HepG2 (cell line): ENCODE data around the gene TMEM198. TPM values are rescaled to one million over a fixed set of nuclear protein-coding genes. Genes with fewer than 3 reads are reported as not detected.

ENCODE experiments used
- ARNTL ChIP-seq: sonication (generic); formaldehyde crosslinking; IDR thresholded peaks from 2 replicates; pipeline ENCODE4 v1.4.0; 2020; ENCODE audit warnings: mild to moderate bottlenecking, missing genetic modification reagents
- ATF1 ChIP-seq: IDR thresholded peaks from 2 replicates; pipeline ENCODE4 v1.6.1; 2016; ENCODE audit warnings: mild to moderate bottlenecking, control low read depth
- CAMTA2 ChIP-seq: sonication (generic); formaldehyde crosslinking; IDR thresholded peaks from 2 replicates; pipeline ENCODE4 v1.4.0; 2020; ENCODE audit warnings: mild to moderate bottlenecking, missing genetic modification reagents, borderline replicate concordance
- ETS1 ChIP-seq: sonication (generic); formaldehyde crosslinking; IDR thresholded peaks from 2 replicates; pipeline ENCODE4 v1.4.0; 2020; ENCODE audit warnings: missing genetic modification reagents
- GMEB1 ChIP-seq: sonication (generic); formaldehyde crosslinking; IDR thresholded peaks from 2 replicates; pipeline ENCODE4 v1.5.1; 2020; ENCODE audit warnings: missing genetic modification reagents, mild to moderate bottlenecking, borderline replicate concordance
- HDAC6 ChIP-seq: fragments of 200-600 bp; sonication (generic); IDR thresholded peaks from 2 replicates; pipeline ENCODE4 v1.7.0; 2017; ENCODE audit warnings: mild to moderate bottlenecking, antibody characterized with exemption, low read length, low read depth
- MAFK ChIP-seq, 2 experiments: IDR thresholded peaks in 1 of 2; conservative IDR thresholded peaks in 1 of 2; 2 replicates each; pipeline ENCODE4 v1.6.1; 2011; ENCODE audit warnings: improper control_type of control experiment in 2 of 2, low read length in 2 of 2
- NCOA2 ChIP-seq: sonication (generic); formaldehyde crosslinking; IDR thresholded peaks from 2 replicates; pipeline ENCODE4 v1.8.0; 2022; ENCODE audit warnings: inconsistent platforms
- PAX8 ChIP-seq: sonication (generic); formaldehyde crosslinking; IDR thresholded peaks from 2 replicates; pipeline ENCODE4 v1.8.0; 2022; ENCODE audit warnings: mild to moderate bottlenecking, missing genetic modification reagents, borderline replicate concordance
- SNAI1 ChIP-seq: sonication (generic); formaldehyde crosslinking; IDR thresholded peaks from 2 replicates; pipeline ENCODE4 v1.5.0; 2020; ENCODE audit warnings: mild to moderate bottlenecking, missing genetic modification reagents, borderline replicate concordance
- TEAD2 ChIP-seq: sonication (generic); formaldehyde crosslinking; IDR thresholded peaks from 2 replicates; pipeline ENCODE4 v1.9.0; 2021; ENCODE audit warnings: missing genetic modification reagents
- ZBTB43 ChIP-seq: sonication (generic); formaldehyde crosslinking; conservative IDR thresholded peaks from 2 replicates; pipeline ENCODE4 v1.4.0; 2020; ENCODE audit warnings: missing genetic modification reagents
- ZC3H4 ChIP-seq: sonication (generic); formaldehyde crosslinking; IDR thresholded peaks from 2 replicates; pipeline ENCODE4 v1.4.0; 2020; ENCODE audit warnings: missing genetic modification reagents, borderline replicate concordance
- ZMYM2 ChIP-seq: sonication (generic); formaldehyde crosslinking; IDR thresholded peaks from 2 replicates; pipeline ENCODE4 v1.8.0; 2022; ENCODE audit warnings: mild to moderate bottlenecking, missing genetic modification reagents
- ZNF143 ChIP-seq: sonication (generic); formaldehyde crosslinking; IDR thresholded peaks from 2 replicates; pipeline ENCODE4 v1.4.0; 2020; ENCODE audit warnings: missing genetic modification reagents
- ZNF205 ChIP-seq: IDR thresholded peaks from 2 replicates; pipeline ENCODE4 v1.6.1; 2018; ENCODE audit warnings: missing biosample characterization, missing genetic modification reagents
- ZNF230 ChIP-seq: sonication (generic); formaldehyde crosslinking; IDR thresholded peaks from 2 replicates; pipeline ENCODE4 v1.4.0; 2020; ENCODE audit warnings: mild to moderate bottlenecking, missing genetic modification reagents
- ZNF256 ChIP-seq: sonication (generic); formaldehyde crosslinking; conservative IDR thresholded peaks from 2 replicates; pipeline ENCODE4 v1.4.0; 2020; ENCODE audit warnings: missing genetic modification reagents
- ZNF264 ChIP-seq: sonication (generic); formaldehyde crosslinking; IDR thresholded peaks from 2 replicates; pipeline ENCODE4 v1.4.0; 2020; ENCODE audit warnings: missing genetic modification reagents
- ZNF362 ChIP-seq: sonication (generic); formaldehyde crosslinking; IDR thresholded peaks from 2 replicates; pipeline ENCODE4 v1.4.0; 2020; ENCODE audit warnings: missing genetic modification reagents, mild to moderate bottlenecking, borderline replicate concordance
- ZNF644 ChIP-seq: IDR thresholded peaks from 2 replicates; pipeline ENCODE4 v1.6.1; 2016; ENCODE audit warnings: low read depth
- ZNF724P ChIP-seq: sonication (generic); formaldehyde crosslinking; IDR thresholded peaks from 2 replicates; pipeline ENCODE4 v1.8.0; 2022; ENCODE audit warnings: missing genetic modification reagents, borderline replicate concordance
- ZNF766 ChIP-seq: sonication (generic); formaldehyde crosslinking; IDR thresholded peaks from 2 replicates; pipeline ENCODE4 v1.5.0; 2020; ENCODE audit warnings: missing genetic modification reagents, borderline replicate concordance
- ZNF777 ChIP-seq: sonication (generic); formaldehyde crosslinking; IDR thresholded peaks from 2 replicates; pipeline ENCODE4 v1.4.0; 2020; ENCODE audit warnings: missing genetic modification reagents
- ZNF780A ChIP-seq: sonication (generic); formaldehyde crosslinking; IDR thresholded peaks from 2 replicates; pipeline ENCODE4 v1.8.0; 2022; ENCODE audit warnings: mild to moderate bottlenecking, missing genetic modification reagents, moderate library complexity
- ZSCAN9 ChIP-seq: IDR thresholded peaks from 2 replicates; pipeline ENCODE4 v1.6.1; 2016; ENCODE audit warnings: borderline replicate concordance
- polyA plus RNA-seq, 8 experiments: library from polyadenylated mRNA; depleted of rRNA in 3 of 8; stranded (reverse) in 7 of 8; unstranded in 1 of 8; fragments of >200 nt; fragmentation: Illumina TruSeq in 4 of 8; extraction: Trizol in 4 of 8; gene quantifications; 2 replicates each; pipeline versions ENCODE4 v1.2.1 to v1.2.3, GENCODE V29; 2011 to 2016; ENCODE audit warnings: low read depth in 4 of 8, missing spikeins in 1 of 8, mixed read lengths in 1 of 8; ENCODE audit not compliant: insufficient read depth in 1 of 8
- total RNA-seq, 5 experiments: library from RNA; depleted of rRNA; stranded (reverse); fragments of >200 nt; fragmentation: Illumina TruSeq; extraction: Trizol; gene quantifications; 2 replicates each; pipeline ENCODE4 v1.2.3, GENCODE V29; 2016; ENCODE audit warnings: low read depth in 1 of 5

The TMEM198 gene
- total and polyA plus RNA-seq, 2 of the 13 experiments (the other 11 are each of a cell fraction or from before 2014, with no cell fraction given): 17.3 to 23.5 TPM

DNA sequence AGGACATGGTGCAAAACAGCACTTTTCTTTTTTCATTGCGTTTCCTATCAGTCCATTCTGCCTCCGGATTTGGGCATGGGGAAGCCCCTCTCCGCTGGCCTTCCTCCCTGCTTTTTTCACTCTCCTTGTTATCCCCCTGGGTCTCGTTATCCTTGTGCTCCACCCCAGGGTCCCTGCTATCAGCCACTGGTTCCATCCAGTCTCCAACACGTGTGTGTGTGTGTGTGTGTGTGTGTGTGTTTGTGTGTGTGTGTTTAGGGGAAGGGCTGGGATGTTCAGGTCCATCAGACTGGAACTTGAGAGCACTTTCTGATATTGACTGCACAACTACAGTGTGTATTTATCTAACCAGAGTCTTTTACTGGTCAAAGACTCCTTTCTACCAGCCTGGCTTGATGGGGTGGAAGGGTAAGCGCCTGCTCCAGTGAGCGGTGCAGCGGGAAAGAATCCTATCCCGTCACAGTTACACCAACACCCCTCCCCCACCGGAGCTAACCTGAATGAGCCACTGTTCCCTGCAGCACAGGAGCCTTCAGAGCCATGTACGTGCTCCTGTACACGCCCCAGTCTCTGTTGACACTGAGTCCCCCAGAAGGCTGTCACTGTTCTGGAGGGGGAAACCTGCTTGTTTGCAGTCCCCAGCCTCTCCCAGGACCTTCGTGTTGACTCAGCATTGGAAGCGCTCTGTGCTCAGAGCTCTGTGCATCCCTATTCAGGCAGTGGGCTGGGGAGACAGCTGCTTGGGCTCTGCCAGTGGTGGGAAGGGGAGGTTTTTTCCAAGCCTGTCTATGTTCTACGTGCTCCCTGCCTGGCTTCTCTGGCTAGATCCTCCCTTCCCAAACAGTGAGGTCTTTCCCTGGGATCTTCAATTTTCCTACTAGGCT lies 32.9 kb downstream of the TMEM198 start (continued):
- no peak for TF ChIP-seq ETS1 (CRISPR knock-in tag)
- peak; percentile 91; the same call in 1 of the 2 replicates for TF ChIP-seq ZSCAN9 (CRISPR knock-in tag)
- TF ChIP-seq ZBTB43: peak; percentile 99
- TF ChIP-seq PAX8: no peak
- peak; percentile 97 for TF ChIP-seq SNAI1
- TF ChIP-seq ATF1 (CRISPR knock-in tag): peak; percentile 68
- 0 out of 2 replicates have a peak, but pooled peaks have one; percentile 80 for TF ChIP-seq ZNF724P (CRISPR knock-in tag)
- no peak for TF ChIP-seq ZC3H4 (CRISPR knock-in tag)
- TF ChIP-seq HDAC6: no peak
- no peak for TF ChIP-seq ZNF777 (CRISPR knock-in tag)
- peak; percentile 96; the same call in 1 of the 2 replicates for TF ChIP-seq ZNF230 (CRISPR knock-in tag)
- peak; percentile 58; the same call in 1 of the 2 replicates for TF ChIP-seq GMEB1
- TF ChIP-seq ZMYM2 (CRISPR knock-in tag): peak; percentile 67
- TF ChIP-seq CAMTA2: 0 out of 2 replicates have a peak, but pooled peaks have one; percentile 19
- peak; percentile 98 for TF ChIP-seq ZNF205 (CRISPR knock-in tag)
- peak; percentile 93 to 98 for TF ChIP-seq MAFK (conservative IDR thresholded peaks at IDR 0.05 in 1 of 2, IDR thresholded peaks at IDR 0.05 in 1 of 2; ENCODE audit: low read length in 2 of 2)
- TF ChIP-seq ZNF644 (CRISPR knock-in tag): peak; percentile 89
- TF ChIP-seq NCOA2 (CRISPR knock-in tag): peak; percentile 90
- peak; percentile 51; the same call in 1 of the 2 replicates for TF ChIP-seq ZNF143 (CRISPR knock-in tag)
- peak; percentile 72; the same call in 1 of the 2 replicates for TF ChIP-seq ZNF362 (CRISPR knock-in tag)
- TF ChIP-seq ZNF256 (CRISPR knock-in tag): no peak
- peak; percentile 91 for TF ChIP-seq ARNTL (CRISPR knock-in tag)
- no peak; the same call in 1 of the 2 replicates for TF ChIP-seq ZNF766
- TF ChIP-seq ZNF780A: no peak
- no peak for TF ChIP-seq TEAD2 (CRISPR knock-in tag)
- TF ChIP-seq ZNF264 (CRISPR knock-in tag): peak; percentile 92
